DMS53 treated with DMSO at 0.1 percent for 48 hours (cell line): ENCODE data around the gene NLGN3.

Experiments used
- DNase-seq: peaks from one replicate; lab custom pipeline; 2025; ENCODE audit not compliant: unreplicated experiment; lab: John Stamatoyannopoulos, UW

Gene NLGN3

DNA sequence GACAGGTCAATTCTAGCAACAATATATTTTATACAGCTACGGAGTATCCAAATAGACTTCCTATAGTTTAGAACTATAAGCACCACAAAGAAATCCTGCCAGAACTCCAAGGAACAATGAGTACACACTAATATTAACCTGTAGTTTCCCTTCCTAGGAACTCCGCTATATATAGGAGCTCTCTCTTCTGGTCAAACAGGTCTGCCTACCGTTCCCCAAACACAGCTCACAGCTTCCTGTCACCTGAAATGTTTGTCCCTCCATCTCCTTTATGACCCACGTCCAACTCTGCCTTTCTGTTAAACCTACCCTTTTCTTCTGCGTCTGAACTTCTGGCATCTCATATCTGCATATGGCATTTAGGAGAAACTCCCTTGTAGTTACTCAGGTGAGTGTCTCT lies 67.9 kb downstream of the NLGN3 start:
- peak; percentile 38 for DNase-seq

DNA sequence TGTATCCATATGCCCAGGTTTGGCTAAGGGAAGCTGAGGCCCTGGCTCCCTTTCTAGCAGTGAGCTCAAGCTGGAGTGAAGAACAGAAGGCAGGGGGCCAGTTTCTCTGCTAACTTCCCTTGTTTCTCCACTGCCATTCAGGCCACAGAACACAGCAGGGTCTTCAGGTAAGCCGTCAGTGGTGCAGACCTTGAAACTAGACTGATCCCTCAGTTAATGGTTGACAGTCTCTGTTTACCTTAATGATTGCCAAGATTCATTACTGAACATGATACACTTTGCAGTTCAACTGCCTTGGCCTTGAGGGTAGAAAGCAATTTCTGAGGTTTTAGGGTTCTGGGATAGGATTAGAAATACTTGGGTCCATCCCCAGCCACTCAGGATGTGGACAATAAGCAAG lies 69.5 kb downstream of the NLGN3 start:
- DNase-seq: no peak

DNA sequence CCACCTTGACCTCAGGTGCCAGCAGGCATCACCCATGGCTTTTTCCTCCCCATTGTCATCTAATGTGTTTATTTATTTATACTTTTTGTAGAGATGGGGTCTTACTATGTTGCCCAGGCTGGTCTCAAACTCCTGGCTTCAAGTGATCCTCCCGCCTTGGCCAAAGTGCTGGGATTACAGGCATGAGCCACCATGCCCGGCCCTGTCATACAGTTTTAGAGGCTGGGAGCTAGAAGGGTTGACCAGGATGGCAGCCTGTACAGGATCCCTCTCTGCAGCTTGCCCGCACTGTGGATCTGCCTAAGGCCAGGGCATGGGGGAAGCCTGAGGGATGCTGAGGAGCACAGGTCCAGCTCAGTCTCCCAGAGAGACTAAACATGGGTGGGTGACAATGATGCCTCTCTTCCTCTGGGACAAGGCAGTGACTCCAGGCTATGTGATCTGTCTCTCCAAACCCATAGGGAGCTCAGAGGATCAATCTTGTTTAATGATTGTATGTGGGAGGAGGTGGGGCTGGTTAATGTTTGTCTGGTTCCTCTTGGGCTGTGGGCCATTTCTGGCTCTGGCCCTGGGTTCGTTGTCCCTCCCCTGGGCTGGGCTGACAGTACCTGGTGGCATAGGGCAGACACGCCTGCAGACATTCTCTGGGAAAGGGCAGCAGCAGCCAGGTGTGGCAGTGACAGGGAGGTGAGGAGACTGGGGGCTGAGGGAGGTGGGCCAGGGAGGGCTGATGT lies 70.1 kb downstream of the NLGN3 start:
- DNase-seq: peak; percentile 48

DNA sequence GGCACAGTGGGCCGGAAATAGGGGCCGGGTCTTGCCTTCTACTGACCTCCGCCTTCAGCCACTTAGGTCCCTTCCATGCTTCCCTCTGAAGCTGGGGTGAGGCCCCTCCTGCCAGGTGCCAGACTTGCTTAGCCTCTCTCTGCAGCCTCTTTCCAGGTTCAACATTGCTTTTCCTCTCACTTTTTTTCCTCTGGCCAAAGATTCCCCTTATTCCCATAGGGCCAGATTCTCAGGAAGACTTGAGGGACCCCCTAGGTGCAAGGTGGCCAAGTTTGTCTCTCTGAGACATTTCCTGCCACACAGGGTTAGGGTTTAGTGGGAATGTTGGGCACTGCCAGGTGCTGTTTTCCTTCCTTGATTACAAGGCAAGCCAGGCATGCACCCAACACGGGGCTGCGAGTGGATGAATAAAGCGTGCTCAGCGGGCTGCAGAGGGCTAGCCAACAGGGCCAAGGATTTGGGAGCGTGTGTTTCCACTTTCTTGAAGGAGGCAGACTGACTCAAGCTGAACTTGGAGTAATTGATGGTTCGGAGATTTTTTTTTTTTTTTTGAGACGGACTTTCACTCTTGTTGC lies 70.8 kb downstream of the NLGN3 start:
- peak; percentile 48 for DNase-seq

DNA sequence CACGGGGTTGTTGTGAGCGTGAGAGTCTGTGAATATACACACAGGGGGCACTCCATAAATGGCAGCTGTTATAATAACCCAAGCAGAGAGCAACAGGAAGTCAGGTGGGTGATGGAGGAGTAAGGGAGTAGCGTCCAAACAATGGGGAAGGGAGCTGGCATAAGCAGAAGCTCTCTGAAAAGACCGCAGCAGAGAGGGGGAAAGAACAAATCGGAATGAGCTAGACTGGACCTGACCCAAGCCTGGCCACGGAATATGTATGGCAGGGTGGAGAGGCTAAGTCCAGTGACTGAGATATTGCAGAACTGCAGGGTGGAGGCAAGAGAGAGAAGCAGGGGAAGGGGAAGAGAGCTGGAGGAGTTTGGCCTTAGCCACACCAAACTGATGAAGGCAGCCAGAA lies 71.8 kb downstream of the NLGN3 start:
- peak; percentile 82 for DNase-seq

DNA sequence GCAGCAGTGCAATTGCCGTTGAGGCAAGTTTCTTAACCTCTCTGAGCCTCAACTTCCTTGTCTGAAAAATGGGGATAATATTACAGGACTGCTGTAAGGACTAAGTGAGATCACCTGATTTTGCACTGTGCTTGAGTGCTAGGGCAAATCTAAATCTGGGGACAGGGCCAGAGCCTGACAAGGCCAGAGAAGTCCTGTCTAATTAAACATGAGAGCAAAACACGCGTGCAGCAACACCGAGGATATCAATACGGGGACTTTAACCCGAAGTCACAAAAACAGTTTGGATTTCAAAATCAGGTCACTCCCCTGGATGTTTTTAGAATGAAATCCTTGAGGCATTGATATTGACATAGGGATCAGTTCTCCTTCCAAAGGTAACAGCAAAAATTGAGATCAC lies 72.7 kb downstream of the NLGN3 start:
- no peak for DNase-seq
